Epidermal melanocyte (primary cell): ENCODE data around the gene NOTO.
A peak's percentile ranks its signal among the peaks of the same experiment; 100 is the strongest.
"Not testable (repeated sequence)": the region's sequence is repeated elsewhere in the genome, so short reads cannot be mapped to it uniquely, and the experiment has no call there.

Experiments
- DNase-seq: peaks from one replicate; pipeline ENCODE4 v3.0.0; 2011; ENCODE audit warnings: low spot score; ENCODE audit not compliant: insufficient read length

Gene NOTO

GRCh38 chr2:73200281-73200680 lies 2.1 kb upstream of the NOTO start:
- DNase-seq: not testable (repeated sequence)

GRCh38 chr2:73203055-73203681 lies 794 bp downstream of the NOTO start:
- DNase-seq: no peak

- DNase-seq: no peak
Observed at GRCh38 chr2:73205611-73206010, 3.2 kb downstream of the NOTO start.

GRCh38 chr2:73208258-73208657 lies 5.9 kb downstream of the NOTO start:
- DNase-seq: no peak

- DNase-seq: no peak
Observed at GRCh38 chr2:73210019-73210418, 7.6 kb downstream of the NOTO start.

GRCh38 chr2:73210696-73211095 lies 8.3 kb downstream of the NOTO start:
- DNase-seq: no peak

- DNase-seq: no peak
Observed at GRCh38 chr2:73212098-73212447, 9.7 kb downstream of the NOTO start.

- peak; percentile 68 for DNase-seq
Observed at GRCh38 chr2:73212448-73213176, 10.2 kb downstream of the NOTO start.

- DNase-seq: peak; percentile 52
Observed at GRCh38 chr2:73214120-73215035, 12.0 kb downstream of the NOTO start, which contains the start of gene SMYD5. SMYD5 (plus strand) TSS chr2:73214245; CDS start chr2:73214267, 22 bp downstream.

- DNase-seq: no peak
Observed at GRCh38 chr2:73215254-73215653, 12.9 kb downstream of the NOTO start.

GRCh38 chr2:73217160-73217559 lies 14.8 kb downstream of the NOTO start:
- no peak for DNase-seq

- DNase-seq: peak; percentile 3
Observed at GRCh38 chr2:73217826-73218225, 15.5 kb downstream of the NOTO start.

GRCh38 chr2:73218298-73218697 lies 15.9 kb downstream of the NOTO start:
- no peak for DNase-seq

- no peak for DNase-seq
Observed at GRCh38 chr2:73223821-73224220, 21.4 kb downstream of the NOTO start.

- no peak for DNase-seq
Observed at GRCh38 chr2:73225513-73226360, 23.4 kb downstream of the NOTO start.

GRCh38 chr2:73227086-73227485 lies 24.7 kb downstream of the NOTO start:
- no peak for DNase-seq

GRCh38 chr2:73228631-73229030 lies 26.3 kb downstream of the NOTO start:
- no peak for DNase-seq

GRCh38 chr2:73232403-73233153 lies 30.2 kb downstream of the NOTO start:
- no peak for DNase-seq

- peak; percentile 97 for DNase-seq
Observed at GRCh38 chr2:73233154-73233931, 31.0 kb downstream of the NOTO start, which contains the start of gene PRADC1. PRADC1 (minus strand) TSS chr2:73233239; CDS start chr2:73233160, 79 bp downstream.
